ENCODE data around the gene FAM135A. TPM values are rescaled to one million over a fixed set of nuclear protein-coding genes. Genes with fewer than 3 reads are reported as not detected.
"Not testable (repeated sequence)": the region's sequence is repeated elsewhere in the genome, so short reads cannot be mapped to it uniquely, and the experiment has no call there.

Gene FAM135A
- total RNA-seq, 6 donors from 2014 or later: 13.7 to 57.9 (median 29.2) TPM

GRCh38 chr6:70494833-70495232 lies 81.5 kb downstream of the FAM135A start:
- Histone ChIP-seq H3K4me1 (no peaks in the 10 kb centered on the region), H3K9me3 (no peaks in the 10 kb centered on the region), H3K4me3 (no peak overlapping the region), H3K27ac (no peak overlapping the region), H3K36me3 (peaks cover 0 to 3% (median 0%) of the 10 kb centered on the region in 4 donors), H3K27me3 (no peaks in the 10 kb centered on the region)
- no peak for DNase-seq
- no peak for ATAC-seq (ENCODE audit: low FRiP score in 2 of 2)
- TF ChIP-seq EP300 (IDR thresholded peaks at IDR 0.05): no peak
- TF ChIP-seq POLR2A (IDR thresholded peaks at IDR 0.05): no peak
- no peak for TF ChIP-seq POLR2AphosphoS5 (IDR thresholded peaks at IDR 0.05)
- no peak for TF ChIP-seq CTCF (IDR thresholded peaks at IDR 0.05)
- WGBS, 2 donors: 89 to 95% methylated on average over 1 of the region's 1 CpG

- not testable (repeated sequence) for H3K9me3 ChIP-seq; H3K27ac ChIP-seq; ATAC-seq (ENCODE audit: low FRiP score in 2 of 2); H3K4me1 ChIP-seq; H3K36me3 ChIP-seq; DNase-seq; H3K27me3 ChIP-seq; H3K4me3 ChIP-seq
- 95 to 96% methylated on average over 3 of the region's 3 CpGs for WGBS, 2 donors
These were observed 82.5 kb downstream of the FAM135A start for GRCh38 chr6:70495790-70496189.

- peaks cover 0 to 35% (median 16%) of the 10 kb centered on the region in 4 donors for H3K36me3 ChIP-seq
- H3K27me3 ChIP-seq: no peaks in the 10 kb centered on the region
- no peak overlapping the region for H3K4me3 ChIP-seq
- no peak overlapping the region for H3K27ac ChIP-seq
- H3K9me3 ChIP-seq: peaks cover 0 to 5% (median 0%) of the 10 kb centered on the region in 4 donors
- TF ChIP-seq POLR2AphosphoS5 (IDR thresholded peaks at IDR 0.05) (no peak), CTCF (IDR thresholded peaks at IDR 0.05) (no peak), EP300 (IDR thresholded peaks at IDR 0.05) (no peak), POLR2A (IDR thresholded peaks at IDR 0.05) (no peak)
- no peaks in the 10 kb centered on the region for H3K4me1 ChIP-seq
- ATAC-seq (ENCODE audit: low FRiP score in 2 of 2): no peak
- WGBS, 2 donors: 95 to 96% methylated on average over 3 of the region's 3 CpGs
- no peak for DNase-seq
These were observed 89.2 kb downstream of the FAM135A start for GRCh38 chr6:70502484-70502883.

- no peaks in the 10 kb centered on the region for H3K4me1 ChIP-seq
- peaks cover 0 to 35% (median 16%) of the 10 kb centered on the region in 4 donors for H3K36me3 ChIP-seq
- no peaks in the 10 kb centered on the region for H3K27me3 ChIP-seq
- DNase-seq: no peak
- WGBS, 2 donors: 96 to 100% methylated on average over 1 of the region's 1 CpG
- H3K9me3 ChIP-seq: peaks cover 0 to 5% (median 0%) of the 10 kb centered on the region in 4 donors
- no peak for ATAC-seq (ENCODE audit: low FRiP score in 2 of 2)
- H3K27ac ChIP-seq: no peak overlapping the region
- no peak overlapping the region for H3K4me3 ChIP-seq
- TF ChIP-seq EP300 (IDR thresholded peaks at IDR 0.05) (no peak), POLR2AphosphoS5 (IDR thresholded peaks at IDR 0.05) (no peak)
These were observed 90.6 kb downstream of the FAM135A start for GRCh38 chr6:70503813-70504465.

GRCh38 chr6:70506321-70506720 lies 93.0 kb downstream of the FAM135A start:
- Histone ChIP-seq H3K27ac (no peak overlapping the region), H3K4me1 (no peaks in the 10 kb centered on the region), H3K4me3 (no peak overlapping the region), H3K36me3 (peaks cover 0 to 33% (median 16%) of the 10 kb centered on the region in 4 donors), H3K27me3 (no peaks in the 10 kb centered on the region), H3K9me3 (peaks cover 0 to 5% (median 0%) of the 10 kb centered on the region in 4 donors)
- ATAC-seq (ENCODE audit: low FRiP score in 2 of 2) (no peak), DNase-seq (no peak)
- TF ChIP-seq POLR2A (IDR thresholded peaks at IDR 0.05) (no peak), EP300 (IDR thresholded peaks at IDR 0.05) (no peak), POLR2AphosphoS5 (IDR thresholded peaks at IDR 0.05) (no peak), CTCF (IDR thresholded peaks at IDR 0.05) (no peak)
- WGBS, 2 donors: 96 to 98% methylated on average over 2 of the region's 2 CpGs

- no peak for DNase-seq
- ATAC-seq (ENCODE audit: low FRiP score in 2 of 2): no peak
- no peak overlapping the region for H3K27ac ChIP-seq
These were observed 93.9 kb downstream of the FAM135A start for GRCh38 chr6:70507161-70507560.

More at GRCh38 chr6:70507161-70507560, 93.9 kb downstream of the FAM135A start:
- Histone ChIP-seq H3K36me3 (peaks cover 0 to 32% (median 16%) of the 10 kb centered on the region in 4 donors), H3K27me3 (no peaks in the 10 kb centered on the region), H3K9me3 (peaks cover 0 to 5% (median 0%) of the 10 kb centered on the region in 4 donors), H3K4me3 (no peak overlapping the region), H3K4me1 (no peaks in the 10 kb centered on the region)
- TF ChIP-seq EP300 (IDR thresholded peaks at IDR 0.05) (no peak), POLR2AphosphoS5 (IDR thresholded peaks at IDR 0.05) (no peak), CTCF (IDR thresholded peaks at IDR 0.05) (no peak)
- 73 to 80% methylated on average over 1 of the region's 1 CpG for WGBS, 2 donors

Data from upper lobe of left lung (tissue), 6 donors.